Transverse colon (tissue), 4 donors: ENCODE data around the gene CNTNAP2.

ENCODE experiments used
- CTCF ChIP-seq, 5 experiments: fragments of 200-600 bp in 3 of 5; fragments of 450-650 bp in 2 of 5; sonication (generic) in 3 of 5; IDR thresholded peaks; 1 replicate in 2 of 5; 2 replicates in 3 of 5; pipeline ENCODE4 v1.5.1; 2016 to 2017; ENCODE audit warnings: antibody characterized with exemption in 5 of 5, inconsistent platforms in 3 of 5, mild to moderate bottlenecking in 2 of 5, moderate library complexity in 1 of 5
- POLR2AphosphoS5 ChIP-seq, 3 donors: sonication (generic); formaldehyde crosslinking; IDR thresholded peaks; one replicate each; pipeline ENCODE4 v1.6.1; 2016; ENCODE audit warnings: antibody characterized with exemption in 3 of 3

- no peak for TF ChIP-seq POLR2AphosphoS5 (IDR thresholded peaks at IDR 0.05)
- no peak for TF ChIP-seq CTCF (IDR thresholded peaks at IDR 0.05)
Observed at GRCh38 chr7:147524726-147525250, 1408.2 kb downstream of the CNTNAP2 start.
